ENCODE measurements around the gene CEP72. TPM values are rescaled to one million over a fixed set of nuclear protein-coding genes. Genes with fewer than 3 reads are reported as not detected.

CEP72 gene
- total and polyA plus RNA-seq, 4 donors: 1.3 to 5.9 (median 2.6) TPM

GRCh38 chr5:584846-585245 lies 27.3 kb upstream of the CEP72 start:
- no peak for DNase-seq (ENCODE audit: low spot score)
- Histone ChIP-seq H3K27ac (ENCODE audit: low read depth in 1 of 2, low read length in 2 of 2) (no peak overlapping the region), H3K9me3 (ENCODE audit: control insufficient read depth in 4 of 4, low read length in 3 of 4) (no peaks in the 10 kb centered on the region), H3K4me1 (ENCODE audit: control insufficient read depth in 4 of 4, insufficient read depth in 4 of 4, low read length in 3 of 4) (no peaks in the 10 kb centered on the region), H3K36me3 (ENCODE audit: control insufficient read depth in 4 of 4, insufficient read depth in 3 of 4, low read depth in 1 of 4, low read length in 3 of 4) (no peaks in the 10 kb centered on the region), H3K4me3 (ENCODE audit: low read depth in 1 of 3, low read length in 3 of 3) (no peak overlapping the region), H3K27me3 (ENCODE audit: control insufficient read depth in 4 of 4, insufficient read depth in 4 of 4, low read length in 3 of 4) (peaks cover 0 to 5% (median 0%) of the 10 kb centered on the region in 4 donors), H3K9ac (ENCODE audit: low read depth in 1 of 2, low read length in 2 of 2) (no peak overlapping the region)
- TF ChIP-seq TAF1 (conservative IDR thresholded peaks at IDR 0.05) (no peak), MAX (IDR thresholded peaks at IDR 0.05) (no peak), ATF3 (IDR thresholded peaks at IDR 0.05) (no peak), HNF4G (IDR thresholded peaks at IDR 0.05) (no peak), RAD21 (IDR thresholded peaks at IDR 0.05) (no peak), RXRA (IDR thresholded peaks at IDR 0.05) (no peak), FOXA1 (IDR thresholded peaks at IDR 0.05) (no peak), REST (IDR thresholded peaks at IDR 0.05) (no peak)
- 68% methylated on average over 2 of the region's 2 CpGs for WGBS

- no peak for DNase-seq (ENCODE audit: low spot score)
- 73% methylated on average over 9 of the region's 9 CpGs for WGBS
- Histone ChIP-seq H3K36me3 (ENCODE audit: control insufficient read depth in 4 of 4, insufficient read depth in 3 of 4, low read depth in 1 of 4, low read length in 3 of 4) (no peaks in the 10 kb centered on the region), H3K27me3 (ENCODE audit: control insufficient read depth in 4 of 4, insufficient read depth in 4 of 4, low read length in 3 of 4) (peaks cover 0 to under 1% (median 0%) of the 10 kb centered on the region in 4 donors), H3K4me3 (ENCODE audit: low read depth in 1 of 3, low read length in 3 of 3) (no peak overlapping the region), H3K9me3 (ENCODE audit: control insufficient read depth in 4 of 4, low read length in 3 of 4) (no peaks in the 10 kb centered on the region), H3K9ac (ENCODE audit: low read depth in 1 of 2, low read length in 2 of 2) (no peak overlapping the region), H3K4me1 (ENCODE audit: control insufficient read depth in 4 of 4, insufficient read depth in 4 of 4, low read length in 3 of 4) (no peaks in the 10 kb centered on the region), H3K27ac (ENCODE audit: low read depth in 1 of 2, low read length in 2 of 2) (no peak overlapping the region)
- no peak for TF ChIP-seq HNF4A (conservative IDR thresholded peaks at IDR 0.05)
- no peak for TF ChIP-seq FOXA1 (IDR thresholded peaks at IDR 0.05)
- TF ChIP-seq ZBTB33 (IDR thresholded peaks at IDR 0.05): no peak
- TF ChIP-seq TAF1 (conservative IDR thresholded peaks at IDR 0.05): no peak
- no peak for TF ChIP-seq HNF4G (IDR thresholded peaks at IDR 0.05)
- TF ChIP-seq YY1 (IDR thresholded peaks at IDR 0.05): no peak
- no peak for TF ChIP-seq NR2F2 (IDR thresholded peaks at IDR 0.05)
- TF ChIP-seq EGR1 (IDR thresholded peaks at IDR 0.05; ENCODE audit: low read depth in 2 of 2): no peak
- no peak for TF ChIP-seq RAD21 (IDR thresholded peaks at IDR 0.05)
- no peak for TF ChIP-seq REST (IDR thresholded peaks at IDR 0.05)
- TF ChIP-seq FOXA2 (IDR thresholded peaks at IDR 0.05): no peak
- TF ChIP-seq MAX (IDR thresholded peaks at IDR 0.05): no peak
- no peak for TF ChIP-seq RXRA (IDR thresholded peaks at IDR 0.05)
- no peak for TF ChIP-seq JUND (IDR thresholded peaks at IDR 0.05)
- no peak for TF ChIP-seq ATF3 (IDR thresholded peaks at IDR 0.05)
Observed at GRCh38 chr5:585556-585955, 26.6 kb upstream of the CEP72 start.
